HEK293 (cell line): ENCODE measurements around the gene LRRC2.

ENCODE experiments used
- CTCF ChIA-PET: fragments of 350-600 bp; formaldehyde crosslinking; extraction: SDS; loops from one replicate; lab custom pipeline; 2021; ENCODE audit warnings: antibody characterized with exemption; lab: Yijun Ruan, JAX
- POLR2A ChIA-PET: fragments of 300-600 bp; formaldehyde crosslinking; extraction: SDS; loops from one replicate; lab custom pipeline; 2020; ENCODE audit warnings: antibody characterized with exemption, inconsistent platforms; lab: Yijun Ruan, JAX
- H3K27ac ChIP-seq: fragments of 200-500 bp; sonication (Bioruptor generic); 2 replicates; pipeline ENCODE4 v1.5.1; 2014; ENCODE audit warnings: low read depth, low read length, control low read depth, inconsistent platforms; ENCODE audit errors: extremely low read depth
- H3K36me3 ChIP-seq, 2 experiments: fragments of 200-500 bp in 1 of 2; sonication (Bioruptor generic) in 1 of 2; 1 replicate in 1 of 2; 2 replicates in 1 of 2; pipeline ENCODE4 v1.5.1; 2014 to 2017; ENCODE audit warnings: inconsistent platforms in 2 of 2, low read length in 2 of 2; ENCODE audit not compliant: control insufficient read depth in 2 of 2, insufficient read depth in 1 of 2
- H3K4me1 ChIP-seq: fragments of 200-500 bp; sonication (Bioruptor generic); 2 replicates; pipeline ENCODE4 v1.5.1; 2014; ENCODE audit warnings: mild to moderate bottlenecking, low read length, inconsistent platforms; ENCODE audit not compliant: control insufficient read depth, insufficient read depth
- H3K4me3 ChIP-seq: 2 replicates; pipeline ENCODE4 v1.5.1; 2011; ENCODE audit warnings: low read depth, mild to moderate bottlenecking, control low read depth, low read length, moderate library complexity
- H3K9me3 ChIP-seq: fragments of 200-500 bp; sonication (Bioruptor generic); 2 replicates; pipeline ENCODE4 v1.5.1; 2014; ENCODE audit warnings: low read depth, low read length, inconsistent platforms; ENCODE audit not compliant: control insufficient read depth, insufficient read depth
- EGR2 ChIP-seq: fragments of 450-650 bp; formaldehyde crosslinking; IDR thresholded peaks from 2 replicates; pipeline ENCODE4 v1.5.1; 2016; ENCODE audit warnings: low read depth, missing biosample characterization, missing genetic modification characterization
- FEZF1 ChIP-seq: fragments of 450-650 bp; formaldehyde crosslinking; IDR thresholded peaks from 2 replicates; pipeline ENCODE4 v1.5.1; 2016; ENCODE audit warnings: missing biosample characterization, missing genetic modification characterization
- GLIS1 ChIP-seq: fragments of 450-650 bp; formaldehyde crosslinking; IDR thresholded peaks from 2 replicates; pipeline ENCODE4 v1.5.1; 2016; ENCODE audit warnings: missing biosample characterization, missing genetic modification characterization
- GLIS2 ChIP-seq: fragments of 450-650 bp; formaldehyde crosslinking; IDR thresholded peaks from 2 replicates; pipeline ENCODE4 v1.5.1; 2016; ENCODE audit warnings: missing biosample characterization, missing genetic modification characterization
- KLF1 ChIP-seq: fragments of 450-650 bp; formaldehyde crosslinking; IDR thresholded peaks from 2 replicates; pipeline ENCODE4 v1.5.1; 2016; ENCODE audit warnings: missing biosample characterization, missing genetic modification characterization
- KLF10 ChIP-seq: fragments of 450-650 bp; IDR thresholded peaks from 2 replicates; pipeline ENCODE4 v1.5.1; 2018; ENCODE audit warnings: missing biosample characterization, mild to moderate bottlenecking, missing genetic modification characterization
- KLF16 ChIP-seq: fragments of 450-650 bp; formaldehyde crosslinking; IDR thresholded peaks from 2 replicates; pipeline ENCODE4 v1.5.1; 2017; ENCODE audit warnings: missing biosample characterization, missing genetic modification characterization
- KLF7 ChIP-seq: fragments of 450-650 bp; formaldehyde crosslinking; IDR thresholded peaks from 2 replicates; pipeline ENCODE4 v1.5.1; 2016; ENCODE audit warnings: missing biosample characterization, missing genetic modification characterization, borderline replicate concordance
- KLF8 ChIP-seq: fragments of 450-650 bp; formaldehyde crosslinking; IDR thresholded peaks from 2 replicates; pipeline ENCODE4 v1.5.1; 2016; ENCODE audit warnings: missing biosample characterization, missing genetic modification characterization
- KLF9 ChIP-seq: fragments of 450-650 bp; formaldehyde crosslinking; IDR thresholded peaks from 2 replicates; pipeline ENCODE4 v1.5.1; 2016; ENCODE audit warnings: missing biosample characterization, missing genetic modification characterization, low read depth
- PATZ1 ChIP-seq: fragments of 450-650 bp; formaldehyde crosslinking; IDR thresholded peaks from 2 replicates; pipeline ENCODE4 v1.5.1; 2016; ENCODE audit warnings: missing biosample characterization, missing genetic modification characterization
- SP7 ChIP-seq: fragments of 450-650 bp; formaldehyde crosslinking; IDR thresholded peaks from 2 replicates; pipeline ENCODE4 v1.5.1; 2016; ENCODE audit warnings: missing biosample characterization, missing genetic modification characterization
- TRIM28 ChIP-seq: IDR thresholded peaks from 2 replicates; pipeline ENCODE4 v1.6.1; 2011; ENCODE audit warnings: low read length, control low read depth, borderline replicate concordance
- ZBTB17 ChIP-seq: fragments of 450-650 bp; formaldehyde crosslinking; IDR thresholded peaks from 2 replicates; pipeline ENCODE4 v1.5.1; 2016; ENCODE audit warnings: missing biosample characterization, missing genetic modification characterization
- ZBTB44 ChIP-seq: fragments of 450-650 bp; IDR thresholded peaks from 2 replicates; pipeline ENCODE4 v1.5.1; 2018; ENCODE audit warnings: missing biosample characterization, mild to moderate bottlenecking, missing genetic modification characterization
- ZBTB8A ChIP-seq: fragments of 450-650 bp; formaldehyde crosslinking; IDR thresholded peaks from 2 replicates; pipeline ENCODE4 v1.5.1; 2016; ENCODE audit warnings: missing biosample characterization, missing genetic modification characterization
- ZNF10 ChIP-seq: fragments of 450-650 bp; formaldehyde crosslinking; IDR thresholded peaks from 2 replicates; pipeline ENCODE4 v1.5.1; 2017; ENCODE audit warnings: missing biosample characterization, missing genetic modification characterization
- ZNF169 ChIP-seq: fragments of 450-650 bp; formaldehyde crosslinking; IDR thresholded peaks from 2 replicates; pipeline ENCODE4 v1.5.1; 2016; ENCODE audit warnings: missing biosample characterization, missing genetic modification characterization
- ZNF18 ChIP-seq: fragments of 450-650 bp; formaldehyde crosslinking; IDR thresholded peaks from 2 replicates; pipeline ENCODE4 v1.5.1; 2016; ENCODE audit warnings: missing biosample characterization, missing genetic modification characterization
- ZNF2 ChIP-seq: fragments of 450-650 bp; formaldehyde crosslinking; IDR thresholded peaks from 2 replicates; pipeline ENCODE4 v1.5.1; 2016; ENCODE audit warnings: missing biosample characterization, missing genetic modification characterization
- ZNF335 ChIP-seq: fragments of 450-650 bp; formaldehyde crosslinking; conservative IDR thresholded peaks from 2 replicates; pipeline ENCODE4 v1.5.1; 2016; ENCODE audit warnings: missing biosample characterization, missing genetic modification characterization
- ZNF654 ChIP-seq: fragments of 450-650 bp; formaldehyde crosslinking; IDR thresholded peaks from 2 replicates; pipeline ENCODE4 v1.5.1; 2016; ENCODE audit warnings: low read depth, missing biosample characterization, missing genetic modification characterization
- ZNF660 ChIP-seq: fragments of 450-650 bp; IDR thresholded peaks from 2 replicates; pipeline ENCODE4 v1.5.1; 2018; ENCODE audit warnings: missing biosample characterization, mild to moderate bottlenecking, missing genetic modification characterization
- TF ChIP-seq, protein P1 (sequence below): fragments of 450-650 bp; formaldehyde crosslinking; IDR thresholded peaks from 2 replicates; pipeline ENCODE4 v1.5.1; 2016; ENCODE audit warnings: missing biosample characterization, missing genetic modification characterization
- TF ChIP-seq, protein P2 (sequence below): fragments of 450-650 bp; formaldehyde crosslinking; IDR thresholded peaks from 2 replicates; pipeline ENCODE4 v1.5.1; 2016; ENCODE audit warnings: missing biosample characterization, missing genetic modification characterization
- TF ChIP-seq, protein P3 (sequence below): fragments of 450-650 bp; formaldehyde crosslinking; IDR thresholded peaks from 2 replicates; pipeline ENCODE4 v1.5.1; 2016; ENCODE audit warnings: missing biosample characterization, missing genetic modification characterization

Gene LRRC2

GRCh38 chr3:46489381-46489780, 76.7 kb downstream of the LRRC2 start (continued):
- TF ChIP-seq, protein P1, sequence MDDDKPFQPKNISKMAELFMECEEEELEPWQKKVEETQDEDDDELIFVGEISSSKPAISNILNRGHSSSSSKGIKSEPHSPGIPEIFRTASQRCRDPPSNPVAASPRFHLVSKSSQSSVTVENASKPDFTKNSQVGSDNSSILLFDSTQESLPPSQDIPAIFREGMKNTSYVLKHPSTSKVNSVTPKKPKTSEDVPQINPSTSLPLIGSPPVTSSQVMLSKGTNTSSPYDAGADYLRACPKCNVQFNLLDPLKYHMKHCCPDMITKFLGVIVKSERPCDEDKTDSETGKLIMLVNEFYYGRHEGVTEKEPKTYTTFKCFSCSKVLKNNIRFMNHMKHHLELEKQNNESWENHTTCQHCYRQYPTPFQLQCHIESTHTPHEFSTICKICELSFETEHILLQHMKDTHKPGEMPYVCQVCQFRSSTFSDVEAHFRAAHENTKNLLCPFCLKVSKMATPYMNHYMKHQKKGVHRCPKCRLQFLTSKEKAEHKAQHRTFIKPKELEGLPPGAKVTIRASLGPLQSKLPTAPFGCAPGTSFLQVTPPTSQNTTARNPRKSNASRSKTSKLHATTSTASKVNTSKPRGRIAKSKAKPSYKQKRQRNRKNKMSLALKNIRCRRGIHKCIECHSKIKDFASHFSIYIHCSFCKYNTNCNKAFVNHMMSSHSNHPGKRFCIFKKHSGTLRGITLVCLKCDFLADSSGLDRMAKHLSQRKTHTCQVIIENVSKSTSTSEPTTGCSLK: no peak

GRCh38 chr3:46488735-46489361, 77.3 kb downstream of the LRRC2 start:
- Histone ChIP-seq H3K4me3 (no peak overlapping the region), H3K4me1 (no peaks in the 10 kb centered on the region), H3K27ac (no peak overlapping the region), H3K36me3 (no peaks in the 10 kb centered on the region), H3K9me3 (no peaks in the 10 kb centered on the region)
- ChIA-PET POLR2A (interaction anchor here (0.8 kb wide), 1 partner anchor 205 kb away, joined by 3 read pairs; the partner anchor contains the start of gene ALS2CL), CTCF (interaction anchor here (0.5 to 5.1 kb wide), 49 partner anchors 9 to 424 kb away, joined by 3 to 71 read pairs (median 4); partner anchors contain the start of genes CCR5AS, CCRL2 and RTP3)
- TF ChIP-seq EGR2 (tag by site-specific recombination) (no peak), KLF9 (peak; percentile 44; the same call in 1 of the 2 replicates), KLF1 (peak; percentile 41; the same call in 1 of the 2 replicates), ZNF660 (0 out of 2 replicates have a peak, but pooled peaks have one; percentile 30), KLF7 (0 out of 2 replicates have a peak, but pooled peaks have one; percentile 41), SP7 (tag by site-specific recombination) (peak; percentile 50; the same call in 1 of the 2 replicates), KLF8 (tag by site-specific recombination) (peak; percentile 39; the same call in 1 of the 2 replicates), ZBTB8A (tag by site-specific recombination) (peak; percentile 52), GLIS1 (tag by site-specific recombination) (peak; percentile 31; the same call in 1 of the 2 replicates), KLF16 (no peak), KLF10 (tag by site-specific recombination) (no peak), FEZF1 (tag by site-specific recombination) (peak; percentile 53; the same call in 1 of the 2 replicates), ZNF169 (tag by site-specific recombination) (no peak), TRIM28 (peak; percentile 51; the same call in 1 of the 2 replicates), ZBTB44 (tag by site-specific recombination) (peak; percentile 81), PATZ1 (tag by site-specific recombination) (0 out of 2 replicates have a peak, but pooled peaks have one; percentile 27), ZNF10 (0 out of 2 replicates have a peak, but pooled peaks have one; percentile 22), ZNF18 (tag by site-specific recombination) (no peak), ZBTB17 (peak; percentile 51; the same call in 1 of the 2 replicates), GLIS2 (tag by site-specific recombination) (peak; percentile 24; the same call in 1 of the 2 replicates), ZNF335 (peak; percentile 41; the same call in 1 of the 2 replicates), ZNF2 (tag by site-specific recombination) (peak; percentile 70; the same call in 1 of the 2 replicates), ZNF654 (tag by site-specific recombination) (peak; percentile 90)
- TF ChIP-seq, protein P2, sequence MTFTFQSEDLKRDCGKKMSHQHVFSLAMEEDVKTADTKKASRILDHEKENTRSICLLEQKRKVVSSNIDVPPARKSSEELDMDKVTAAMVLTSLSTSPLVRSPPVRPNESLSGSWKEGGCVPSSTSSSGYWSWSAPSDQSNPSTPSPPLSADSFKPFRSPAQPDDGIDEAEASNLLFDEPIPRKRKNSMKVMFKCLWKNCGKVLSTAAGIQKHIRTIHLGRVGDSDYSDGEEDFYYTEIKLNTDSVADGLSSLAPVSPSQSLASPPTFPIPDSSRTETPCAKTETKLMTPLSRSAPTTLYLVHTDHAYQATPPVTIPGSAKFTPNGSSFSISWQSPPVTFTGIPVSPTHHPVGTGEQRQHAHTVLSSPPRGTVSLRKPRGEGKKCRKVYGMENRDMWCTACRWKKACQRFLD (tag by site-specific recombination): no peak
- TF ChIP-seq, protein P3, sequence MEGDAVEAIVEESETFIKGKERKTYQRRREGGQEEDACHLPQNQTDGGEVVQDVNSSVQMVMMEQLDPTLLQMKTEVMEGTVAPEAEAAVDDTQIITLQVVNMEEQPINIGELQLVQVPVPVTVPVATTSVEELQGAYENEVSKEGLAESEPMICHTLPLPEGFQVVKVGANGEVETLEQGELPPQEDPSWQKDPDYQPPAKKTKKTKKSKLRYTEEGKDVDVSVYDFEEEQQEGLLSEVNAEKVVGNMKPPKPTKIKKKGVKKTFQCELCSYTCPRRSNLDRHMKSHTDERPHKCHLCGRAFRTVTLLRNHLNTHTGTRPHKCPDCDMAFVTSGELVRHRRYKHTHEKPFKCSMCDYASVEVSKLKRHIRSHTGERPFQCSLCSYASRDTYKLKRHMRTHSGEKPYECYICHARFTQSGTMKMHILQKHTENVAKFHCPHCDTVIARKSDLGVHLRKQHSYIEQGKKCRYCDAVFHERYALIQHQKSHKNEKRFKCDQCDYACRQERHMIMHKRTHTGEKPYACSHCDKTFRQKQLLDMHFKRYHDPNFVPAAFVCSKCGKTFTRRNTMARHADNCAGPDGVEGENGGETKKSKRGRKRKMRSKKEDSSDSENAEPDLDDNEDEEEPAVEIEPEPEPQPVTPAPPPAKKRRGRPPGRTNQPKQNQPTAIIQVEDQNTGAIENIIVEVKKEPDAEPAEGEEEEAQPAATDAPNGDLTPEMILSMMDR (tag by site-specific recombination): peak; percentile 97
